Fibroblast of upper back skin (primary cell): Measurements from ENCODE around the gene BLOC1S5.
"Not testable (repeated sequence)": the region's sequence is repeated elsewhere in the genome, so short reads cannot be mapped to it uniquely, and the experiment has no call there.

Experiments
- DNase-seq: peaks from one replicate; pipeline ENCODE4 v3.0.0-alpha.2; 2013

BLOC1S5 gene

GRCh38 chr6:7992002-7992815 is 72.0 kb downstream of the BLOC1S5 start:
- DNase-seq, result peak; percentile 86

GRCh38 chr6:7991536-7991935 is 72.7 kb downstream of the BLOC1S5 start:
- DNase-seq, result no peak

- no peak for DNase-seq
Observed at GRCh38 chr6:7986219-7986618, 78.0 kb downstream of the BLOC1S5 start.

GRCh38 chr6:7983967-7984366 is 80.2 kb downstream of the BLOC1S5 start:
- not testable (repeated sequence) for DNase-seq

GRCh38 chr6:7979831-7980230 is 84.4 kb downstream of the BLOC1S5 start:
- DNase-seq, result no peak

- no peak for DNase-seq
Observed at GRCh38 chr6:7978736-7979135, 85.5 kb downstream of the BLOC1S5 start.

- DNase-seq, result no peak
Observed at GRCh38 chr6:7976485-7977056, 87.6 kb downstream of the BLOC1S5 start.

GRCh38 chr6:7975764-7976146 is 88.4 kb downstream of the BLOC1S5 start:
- no peak for DNase-seq

- DNase-seq, result peak; percentile 70
Observed at GRCh38 chr6:7974938-7975763, 89.0 kb downstream of the BLOC1S5 start.

GRCh38 chr6:7974565-7974937 is 89.6 kb downstream of the BLOC1S5 start:
- no peak for DNase-seq

- no peak for DNase-seq
Observed at GRCh38 chr6:7973584-7973983, 90.6 kb downstream of the BLOC1S5 start.

- no peak for DNase-seq
Observed at GRCh38 chr6:7971499-7971898, 92.7 kb downstream of the BLOC1S5 start.

GRCh38 chr6:7970616-7971015 is 93.6 kb downstream of the BLOC1S5 start:
- DNase-seq, result no peak
